22Rv1 (cell line): ENCODE data around the gene EVI5.

Experiments
- ZFX ChIP-seq: fragments of 450-650 bp; IDR thresholded peaks from 2 replicates; pipeline ENCODE4 v1.6.1; 2017; ENCODE audit warnings: antibody characterized with exemption, borderline replicate concordance
- TF ChIP-seq, protein P1 (sequence below): fragments of 450-650 bp; IDR thresholded peaks from 2 replicates; pipeline ENCODE4 v1.5.1; 2017; ENCODE audit warnings: mild to moderate bottlenecking

DNA sequence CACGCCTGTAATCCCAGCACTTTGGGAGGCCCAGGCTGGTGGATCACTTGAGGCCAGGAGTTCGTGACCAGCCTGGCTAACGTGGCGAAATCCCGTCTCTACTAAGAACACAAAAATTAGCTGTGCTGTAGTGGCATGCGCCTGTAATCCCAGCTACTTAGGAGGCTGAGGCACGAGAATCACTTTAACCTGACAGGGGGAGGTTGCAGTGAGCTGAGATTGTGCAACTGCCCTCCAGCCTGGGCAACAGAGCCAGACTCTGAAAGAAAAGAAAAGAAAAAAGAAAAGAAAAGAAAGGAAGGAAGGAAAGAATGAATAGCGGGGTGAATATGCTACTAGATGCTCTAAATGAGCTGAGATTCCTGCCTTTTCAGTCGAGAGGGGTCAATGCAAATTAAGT lies 305.3 kb downstream of the EVI5 start:
- TF ChIP-seq, protein P1, sequence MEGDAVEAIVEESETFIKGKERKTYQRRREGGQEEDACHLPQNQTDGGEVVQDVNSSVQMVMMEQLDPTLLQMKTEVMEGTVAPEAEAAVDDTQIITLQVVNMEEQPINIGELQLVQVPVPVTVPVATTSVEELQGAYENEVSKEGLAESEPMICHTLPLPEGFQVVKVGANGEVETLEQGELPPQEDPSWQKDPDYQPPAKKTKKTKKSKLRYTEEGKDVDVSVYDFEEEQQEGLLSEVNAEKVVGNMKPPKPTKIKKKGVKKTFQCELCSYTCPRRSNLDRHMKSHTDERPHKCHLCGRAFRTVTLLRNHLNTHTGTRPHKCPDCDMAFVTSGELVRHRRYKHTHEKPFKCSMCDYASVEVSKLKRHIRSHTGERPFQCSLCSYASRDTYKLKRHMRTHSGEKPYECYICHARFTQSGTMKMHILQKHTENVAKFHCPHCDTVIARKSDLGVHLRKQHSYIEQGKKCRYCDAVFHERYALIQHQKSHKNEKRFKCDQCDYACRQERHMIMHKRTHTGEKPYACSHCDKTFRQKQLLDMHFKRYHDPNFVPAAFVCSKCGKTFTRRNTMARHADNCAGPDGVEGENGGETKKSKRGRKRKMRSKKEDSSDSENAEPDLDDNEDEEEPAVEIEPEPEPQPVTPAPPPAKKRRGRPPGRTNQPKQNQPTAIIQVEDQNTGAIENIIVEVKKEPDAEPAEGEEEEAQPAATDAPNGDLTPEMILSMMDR = no peak
- TF ChIP-seq ZFX = no peak
